H9 (cell line): ENCODE measurements around the gene TRIM40. TPM values are rescaled to one million over a fixed set of nuclear protein-coding genes. Genes with fewer than 3 reads are reported as not detected.

Experiments used
- DNase-seq: peaks from one replicate; pipeline ENCODE4 v3.0.0-alpha.2; 2017
- H2AFZ ChIP-seq: one replicate; pipeline ENCODE4 v1.6.1; 2013; ENCODE audit warnings: mild to moderate bottlenecking, low read length, control low read depth, moderate library complexity
- H2AK5ac ChIP-seq: 2 replicates; pipeline ENCODE4 v1.6.1; 2013; ENCODE audit warnings: low read length, control low read depth, mixed read lengths; ENCODE audit not compliant: insufficient read length
- H2BK120ac ChIP-seq: one replicate; pipeline ENCODE4 v1.6.1; 2013; ENCODE audit warnings: low read depth, mild to moderate bottlenecking, low read length, control low read depth, inconsistent platforms; ENCODE audit not compliant: poor library complexity, severe bottlenecking
- H2BK12ac ChIP-seq: 2 replicates; pipeline ENCODE4 v1.6.1; 2013; ENCODE audit warnings: low read length, control low read depth, mixed read lengths, low read depth; ENCODE audit not compliant: insufficient read length
- H2BK15ac ChIP-seq: 2 replicates; pipeline ENCODE4 v1.6.1; 2013; ENCODE audit warnings: low read depth, low read length, control low read depth
- H2BK20ac ChIP-seq: one replicate; pipeline ENCODE4 v1.6.1; 2013; ENCODE audit warnings: low read depth, mild to moderate bottlenecking, low read length, control low read depth, inconsistent platforms; ENCODE audit not compliant: poor library complexity, severe bottlenecking
- H2BK5ac ChIP-seq: 2 replicates; pipeline ENCODE4 v1.6.1; 2013; ENCODE audit warnings: low read length, control low read depth, mixed read lengths; ENCODE audit not compliant: insufficient read length
- H3K14ac ChIP-seq: 2 replicates; pipeline ENCODE4 v1.6.1; 2013; ENCODE audit warnings: low read length, control low read depth; ENCODE audit not compliant: insufficient read depth
- H3K18ac ChIP-seq: 2 replicates; pipeline ENCODE4 v1.6.1; 2013; ENCODE audit warnings: low read depth, mild to moderate bottlenecking, mixed read lengths, low read length, control low read depth; ENCODE audit not compliant: insufficient read length
- H3K23ac ChIP-seq: 2 replicates; pipeline ENCODE4 v1.6.1; 2013; ENCODE audit warnings: low read length, control low read depth, mixed read lengths, low read depth; ENCODE audit not compliant: insufficient read length
- H3K23me2 ChIP-seq: 2 replicates; pipeline ENCODE4 v1.6.1; 2013; ENCODE audit warnings: low read depth, mild to moderate bottlenecking, mixed read lengths, low read length, control low read depth; ENCODE audit not compliant: insufficient read length, poor library complexity, severe bottlenecking
- H3K27ac ChIP-seq: 2 replicates; pipeline ENCODE4 v1.5.1; 2013; ENCODE audit warnings: low read length, control low read depth, mixed read lengths, low read depth; ENCODE audit not compliant: insufficient read length
- H3K27me3 ChIP-seq: 2 replicates; pipeline ENCODE4 v1.6.1; 2013; ENCODE audit warnings: low read length, control low read depth, inconsistent platforms; ENCODE audit not compliant: insufficient read depth
- H3K4ac ChIP-seq: 2 replicates; pipeline ENCODE4 v1.6.1; 2013; ENCODE audit warnings: low read depth, mild to moderate bottlenecking, control low read depth, inconsistent platforms, low read length, moderate library complexity
- H3K4me1 ChIP-seq: 2 replicates; pipeline ENCODE4 v1.6.1; 2013; ENCODE audit warnings: low read length, control low read depth, inconsistent platforms; ENCODE audit not compliant: insufficient read depth
- H3K4me2 ChIP-seq: 2 replicates; pipeline ENCODE4 v1.6.1; 2013; ENCODE audit warnings: low read length, control low read depth, mixed read lengths; ENCODE audit not compliant: insufficient read length, insufficient read depth
- H3K56ac ChIP-seq: 2 replicates; pipeline ENCODE4 v1.6.1; 2013; ENCODE audit warnings: low read depth, mild to moderate bottlenecking, mixed read lengths, low read length, control low read depth; ENCODE audit not compliant: insufficient read length
- H3K79me1 ChIP-seq: 2 replicates; pipeline ENCODE4 v1.6.1; 2013; ENCODE audit warnings: low read depth, mild to moderate bottlenecking, moderate library complexity, low read length, control low read depth, inconsistent platforms; ENCODE audit not compliant: insufficient read depth, poor library complexity, severe bottlenecking
- H3K79me2 ChIP-seq: 2 replicates; pipeline ENCODE4 v1.6.1; 2013; ENCODE audit warnings: low read length, control low read depth, inconsistent platforms; ENCODE audit not compliant: insufficient read depth
- H3K9ac ChIP-seq: 2 replicates; pipeline ENCODE4 v1.6.1; 2013; ENCODE audit warnings: low read length, control low read depth, mixed read lengths; ENCODE audit not compliant: insufficient read length; ENCODE audit errors: extremely low read depth
- H3K9me3 ChIP-seq: one replicate; pipeline ENCODE4 v1.6.1; 2013; ENCODE audit warnings: low read depth, low read length, inconsistent platforms; ENCODE audit not compliant: control insufficient read depth
- H3T11ph ChIP-seq: one replicate; pipeline ENCODE4 v1.6.1; 2013; ENCODE audit warnings: mild to moderate bottlenecking, low read length, control low read depth, inconsistent platforms
- H4K20me1 ChIP-seq: one replicate; pipeline ENCODE4 v1.6.1; 2013; ENCODE audit not compliant: control insufficient read depth, insufficient read length, insufficient read depth
- H4K5ac ChIP-seq: 2 replicates; pipeline ENCODE4 v1.6.1; 2013; ENCODE audit warnings: low read depth, mild to moderate bottlenecking, mixed read lengths, low read length, control low read depth; ENCODE audit not compliant: insufficient read length
- H4K8ac ChIP-seq: replicated peaks from 2 replicates; pipeline ENCODE4 v1.6.1; 2013; ENCODE audit warnings: low read length, control low read depth, mixed read lengths, low read depth; ENCODE audit not compliant: insufficient read length
- H4K91ac ChIP-seq: 2 replicates; pipeline ENCODE4 v1.6.1; 2013; ENCODE audit warnings: low read depth, mild to moderate bottlenecking, moderate library complexity, mixed read lengths, low read length, control low read depth; ENCODE audit not compliant: insufficient read length
- H3K27ac Mint-ChIP-seq, 3 experiments: 2 replicates in 2 of 3; 3 replicates in 1 of 3; pipeline ENCODE4 v1.8.0; 2020 to 2021; ENCODE audit warnings: mixed read lengths in 3 of 3, mild to moderate bottlenecking in 1 of 3, moderate library complexity in 1 of 3
- H3K27me3 Mint-ChIP-seq: 2 replicates; pipeline ENCODE4 v1.8.0; 2021; ENCODE audit warnings: low read depth, mild to moderate bottlenecking, moderate library complexity, mixed read lengths
- H3K36me3 Mint-ChIP-seq, 3 experiments: 2 replicates in 2 of 3; 3 replicates in 1 of 3; pipeline ENCODE4 v1.8.0; 2020 to 2021; ENCODE audit warnings: low read depth in 3 of 3, mixed read lengths in 3 of 3; ENCODE audit not compliant: insufficient read depth in 1 of 3
- H3K4me1 Mint-ChIP-seq, 2 experiments: 2 replicates each; pipeline ENCODE4 v1.8.0; 2020; ENCODE audit warnings: mixed read lengths in 2 of 2
- H3K4me3 Mint-ChIP-seq, 2 experiments: 2 replicates in 1 of 2; 3 replicates in 1 of 2; pipeline ENCODE4 v1.8.0; 2020 to 2021; ENCODE audit warnings: mild to moderate bottlenecking in 2 of 2, mixed read lengths in 2 of 2, moderate library complexity in 1 of 2
- H3K9me3 Mint-ChIP-seq, 2 experiments: 2 replicates in 1 of 2; 3 replicates in 1 of 2; pipeline ENCODE4 v1.8.0; 2020; ENCODE audit warnings: mild to moderate bottlenecking in 2 of 2, mixed read lengths in 2 of 2, moderate library complexity in 1 of 2
- CTCF ChIP-seq: fragments of 200-600 bp; sonication (generic); conservative IDR thresholded peaks from 3 replicates; pipeline ENCODE4 v1.8.0; 2021; ENCODE audit warnings: antibody characterized with exemption, mild to moderate bottlenecking
- WGBS: extraction: QIAGEN DNeasy Blood & Tissue Kit; methylation state at CpG from one replicate; pipeline ENCODE4 v1.1.7; 2013; ENCODE audit warnings: missing lambda C conversion rate, low lambda C conversion rate, mixed read lengths; ENCODE audit not compliant: insufficient read length; ENCODE audit errors: extremely low coverage; 5-methylcytosine and 5-hydroxymethylcytosine counted together
- total RNA-seq: library from RNA; stranded (reverse); gene quantifications from 2 replicates; pipeline ENCODE4 v1.2.1, GENCODE V29; 2021

TRIM40 gene
- total RNA-seq, 1 experiment from 2014 or later: not detected

- Mint-ChIP-seq H3K27ac (no peak overlapping the region), H3K4me1 (no peaks in the 10 kb centered on the region), H3K9me3 (no peaks in the 10 kb centered on the region), H3K36me3 (no peaks in the 10 kb centered on the region), H3K4me3 (no peak overlapping the region; a peak in 1 of 5 replicates), H3K27me3 (peaks cover 51% of the 10 kb centered on the region)
- H2AFZ ChIP-seq: no peak overlapping the region
- no peak overlapping the region for H3K27ac ChIP-seq
- no peak overlapping the region for H2AK5ac ChIP-seq
- H3K23ac ChIP-seq: no peak overlapping the region
- H4K8ac ChIP-seq: no peak overlapping the region
- no peak overlapping the region for H2BK12ac ChIP-seq
- no peak overlapping the region for H3K18ac ChIP-seq
- no peaks in the 10 kb centered on the region for H3K79me2 ChIP-seq
- no CpG with 5 or more reads among the region's 17 CpGs for WGBS
- H2BK20ac ChIP-seq: no peak overlapping the region
- H3K14ac ChIP-seq: no peak overlapping the region; the same call in 1 of the 2 replicates
- H3K23me2 ChIP-seq: no peaks in the 10 kb centered on the region
- no peaks in the 10 kb centered on the region for H3K9me3 ChIP-seq
- H3K9ac ChIP-seq: no peak overlapping the region
- H3K56ac ChIP-seq: no peak overlapping the region
- peaks cover 3% of the 10 kb centered on the region; the same call in 1 of the 2 replicates for H3K4me1 ChIP-seq
- no peak overlapping the region for H2BK120ac ChIP-seq
- no peaks in the 10 kb centered on the region for H4K20me1 ChIP-seq
- no peak overlapping the region for H2BK15ac ChIP-seq
- no peak for DNase-seq
- H4K91ac ChIP-seq: no peak overlapping the region
- no peak overlapping the region for H4K5ac ChIP-seq
- H3K4me2 ChIP-seq: no peak overlapping the region
- H3K4ac ChIP-seq: no peak overlapping the region
- no peak overlapping the region for H3T11ph ChIP-seq
- H2BK5ac ChIP-seq: no peak overlapping the region
- H3K79me1 ChIP-seq: no peaks in the 10 kb centered on the region
- TF ChIP-seq CTCF: no peak
- no peaks in the 10 kb centered on the region for H3K27me3 ChIP-seq
Measured at GRCh38 chr6:30160008-30160784, 24.3 kb downstream of the TRIM40 start.
